Measurements from ENCODE around the gene CST3. TPM values are rescaled to one million over a fixed set of nuclear protein-coding genes. Genes with fewer than 3 reads are reported as not detected.

CST3 gene
- total and polyA plus RNA-seq, 10 of the 15 experiments (the other 5 are each of a cell fraction or from before 2014, with no cell fraction given): 11.8 to 127 (median 57.8) TPM

- Histone ChIP-seq H3K36me3 (ENCODE audit: control insufficient read depth in 2 of 2, insufficient read depth in 2 of 2, low read length in 1 of 2) (no peaks in the 10 kb centered on the region), H3K27ac (ENCODE audit: control insufficient read depth, insufficient read depth) (no peak overlapping the region), H2AFZ (ENCODE audit: control insufficient read depth, low read depth, low read length) (no peak overlapping the region), H3K27me3 (replicated peaks in 1 of 2; ENCODE audit: control insufficient read depth in 2 of 2, insufficient read depth in 2 of 2, low read length in 1 of 2) (no peaks in the 10 kb centered on the region), H3K4me1 (ENCODE audit: control insufficient read depth, insufficient read depth, low read length) (no peaks in the 10 kb centered on the region), H3K9ac (ENCODE audit: control insufficient read depth, insufficient read depth, low read length) (no peak overlapping the region), H4K20me1 (ENCODE audit: control insufficient read depth, insufficient read depth) (no peaks in the 10 kb centered on the region), H3K4me3 (no peak overlapping the region), H3K9me3 (replicated peaks; ENCODE audit: control insufficient read depth, insufficient read depth, low read length) (no peaks in the 10 kb centered on the region), H3K79me2 (ENCODE audit: control insufficient read depth, insufficient read depth, low read length) (no peaks in the 10 kb centered on the region), H3K4me2 (ENCODE audit: control insufficient read depth, insufficient read depth) (no peak overlapping the region)
- RAD21 ChIA-PET (ENCODE audit: unreplicated experiment): no interaction called here
- FAIRE-seq (no peak), ATAC-seq (no peak), DNase-seq (ENCODE audit: low read depth, low spot score) (no peak)
- no TSS peak for BruUV-seq (replicated peaks)
- intact Hi-C loops (cut with micrococcal nuclease; ENCODE audit: unreplicated experiment) (no loop called here), in situ Hi-C loops (cut with MboI) (no loop called here)
- SMC1A ChIA-PET (ENCODE audit: uncharacterized antibody, unreplicated experiment): no interaction called here
- CTCF ChIA-PET: no interaction called here
- WGBS (ENCODE audit: insufficient coverage, insufficient replicate concordance, low lambda C conversion rate, missing lambda C conversion rate): 31% methylated on average over 6 of the region's 6 CpGs
- POLR2A ChIA-PET: no interaction called here
- TF ChIP-seq PAX5 (IDR thresholded peaks at IDR 0.05; ENCODE audit: borderline replicate concordance, low read depth, low read length) (no peak), ZNF274 (IDR thresholded peaks at IDR 0.05; ENCODE audit: insufficient read depth, insufficient read length) (no peak), CBX5 (IDR thresholded peaks at IDR 0.05; ENCODE audit: low read depth) (no peak), CREB1 (IDR thresholded peaks at IDR 0.05; ENCODE audit: low read depth) (no peak), E2F8 (IDR thresholded peaks at IDR 0.05; ENCODE audit: low read depth, partially characterized antibody) (no peak), ZNF217 (IDR thresholded peaks at IDR 0.05) (no peak), TBL1XR1 (IDR thresholded peaks at IDR 0.05; ENCODE audit: low read depth, low read length) (no peak), ZNF687 (IDR thresholded peaks at IDR 0.05) (no peak), SP1 (IDR thresholded peaks at IDR 0.05; ENCODE audit: low read depth, low read length) (no peak), SIN3A (IDR thresholded peaks at IDR 0.05; ENCODE audit: low read depth, low read length) (no peak), BACH1 (IDR thresholded peaks at IDR 0.05; ENCODE audit: borderline replicate concordance) (no peak)
- TF ChIP-seq, protein P1, sequence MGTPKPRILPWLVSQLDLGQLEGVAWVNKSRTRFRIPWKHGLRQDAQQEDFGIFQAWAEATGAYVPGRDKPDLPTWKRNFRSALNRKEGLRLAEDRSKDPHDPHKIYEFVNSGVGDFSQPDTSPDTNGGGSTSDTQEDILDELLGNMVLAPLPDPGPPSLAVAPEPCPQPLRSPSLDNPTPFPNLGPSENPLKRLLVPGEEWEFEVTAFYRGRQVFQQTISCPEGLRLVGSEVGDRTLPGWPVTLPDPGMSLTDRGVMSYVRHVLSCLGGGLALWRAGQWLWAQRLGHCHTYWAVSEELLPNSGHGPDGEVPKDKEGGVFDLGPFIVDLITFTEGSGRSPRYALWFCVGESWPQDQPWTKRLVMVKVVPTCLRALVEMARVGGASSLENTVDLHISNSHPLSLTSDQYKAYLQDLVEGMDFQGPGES (IDR thresholded peaks at IDR 0.05): no peak
- TF ChIP-seq, protein P2, sequence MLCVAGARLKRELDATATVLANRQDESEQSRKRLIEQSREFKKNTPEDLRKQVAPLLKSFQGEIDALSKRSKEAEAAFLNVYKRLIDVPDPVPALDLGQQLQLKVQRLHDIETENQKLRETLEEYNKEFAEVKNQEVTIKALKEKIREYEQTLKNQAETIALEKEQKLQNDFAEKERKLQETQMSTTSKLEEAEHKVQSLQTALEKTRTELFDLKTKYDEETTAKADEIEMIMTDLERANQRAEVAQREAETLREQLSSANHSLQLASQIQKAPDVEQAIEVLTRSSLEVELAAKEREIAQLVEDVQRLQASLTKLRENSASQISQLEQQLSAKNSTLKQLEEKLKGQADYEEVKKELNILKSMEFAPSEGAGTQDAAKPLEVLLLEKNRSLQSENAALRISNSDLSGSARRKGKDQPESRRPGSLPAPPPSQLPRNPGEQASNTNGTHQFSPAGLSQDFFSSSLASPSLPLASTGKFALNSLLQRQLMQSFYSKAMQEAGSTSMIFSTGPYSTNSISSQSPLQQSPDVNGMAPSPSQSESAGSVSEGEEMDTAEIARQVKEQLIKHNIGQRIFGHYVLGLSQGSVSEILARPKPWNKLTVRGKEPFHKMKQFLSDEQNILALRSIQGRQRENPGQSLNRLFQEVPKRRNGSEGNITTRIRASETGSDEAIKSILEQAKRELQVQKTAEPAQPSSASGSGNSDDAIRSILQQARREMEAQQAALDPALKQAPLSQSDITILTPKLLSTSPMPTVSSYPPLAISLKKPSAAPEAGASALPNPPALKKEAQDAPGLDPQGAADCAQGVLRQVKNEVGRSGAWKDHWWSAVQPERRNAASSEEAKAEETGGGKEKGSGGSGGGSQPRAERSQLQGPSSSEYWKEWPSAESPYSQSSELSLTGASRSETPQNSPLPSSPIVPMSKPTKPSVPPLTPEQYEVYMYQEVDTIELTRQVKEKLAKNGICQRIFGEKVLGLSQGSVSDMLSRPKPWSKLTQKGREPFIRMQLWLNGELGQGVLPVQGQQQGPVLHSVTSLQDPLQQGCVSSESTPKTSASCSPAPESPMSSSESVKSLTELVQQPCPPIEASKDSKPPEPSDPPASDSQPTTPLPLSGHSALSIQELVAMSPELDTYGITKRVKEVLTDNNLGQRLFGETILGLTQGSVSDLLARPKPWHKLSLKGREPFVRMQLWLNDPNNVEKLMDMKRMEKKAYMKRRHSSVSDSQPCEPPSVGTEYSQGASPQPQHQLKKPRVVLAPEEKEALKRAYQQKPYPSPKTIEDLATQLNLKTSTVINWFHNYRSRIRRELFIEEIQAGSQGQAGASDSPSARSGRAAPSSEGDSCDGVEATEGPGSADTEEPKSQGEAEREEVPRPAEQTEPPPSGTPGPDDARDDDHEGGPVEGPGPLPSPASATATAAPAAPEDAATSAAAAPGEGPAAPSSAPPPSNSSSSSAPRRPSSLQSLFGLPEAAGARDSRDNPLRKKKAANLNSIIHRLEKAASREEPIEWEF (IDR thresholded peaks at IDR 0.05; ENCODE audit: insufficient replicate concordance, low read depth, low read length): no peak
These were observed 23.3 kb upstream of the CST3 start for GRCh38 chr20:23661002-23661429.

Measured in GM12878 (cell line).